Measurements from ENCODE around the gene NOVA2.

- TF ChIP-seq JUND (IDR thresholded peaks at IDR 0.05): no peak
- peak; percentile 14; the same call in 1 of the 2 replicates for TF ChIP-seq CTCF (IDR thresholded peaks at IDR 0.05)
- no peak for TF ChIP-seq MXI1 (IDR thresholded peaks at IDR 0.05; ENCODE audit: low read depth, low read length)
- TF ChIP-seq MEF2A (IDR thresholded peaks at IDR 0.05; ENCODE audit: borderline replicate concordance, low read depth): no peak
- TF ChIP-seq USF2 (IDR thresholded peaks at IDR 0.05; ENCODE audit: borderline replicate concordance, low read depth, low read length): no peak
- no peak for TF ChIP-seq RCOR1 (IDR thresholded peaks at IDR 0.05; ENCODE audit: low read length)
- no peak for TF ChIP-seq EP300 (IDR thresholded peaks at IDR 0.05; ENCODE audit: borderline replicate concordance in 1 of 2, low read depth in 1 of 2, low read length in 1 of 2)
- no peak for TF ChIP-seq POLR2AphosphoS5 (IDR thresholded peaks at IDR 0.05; ENCODE audit: low read depth, low read length)
- no peak for TF ChIP-seq FOXJ3 (CRISPR knock-in tag; IDR thresholded peaks at IDR 0.05)
Measured at GRCh38 chr19:45922281-45922680, 51.4 kb downstream of the NOVA2 start.
